ENCODE measurements around the gene SSTR3. TPM values are rescaled to one million over a fixed set of nuclear protein-coding genes. Genes with fewer than 3 reads are reported as not detected.

Gene SSTR3
- total RNA-seq, 1 donor from 2014 or later: 2.4 TPM

DNA sequence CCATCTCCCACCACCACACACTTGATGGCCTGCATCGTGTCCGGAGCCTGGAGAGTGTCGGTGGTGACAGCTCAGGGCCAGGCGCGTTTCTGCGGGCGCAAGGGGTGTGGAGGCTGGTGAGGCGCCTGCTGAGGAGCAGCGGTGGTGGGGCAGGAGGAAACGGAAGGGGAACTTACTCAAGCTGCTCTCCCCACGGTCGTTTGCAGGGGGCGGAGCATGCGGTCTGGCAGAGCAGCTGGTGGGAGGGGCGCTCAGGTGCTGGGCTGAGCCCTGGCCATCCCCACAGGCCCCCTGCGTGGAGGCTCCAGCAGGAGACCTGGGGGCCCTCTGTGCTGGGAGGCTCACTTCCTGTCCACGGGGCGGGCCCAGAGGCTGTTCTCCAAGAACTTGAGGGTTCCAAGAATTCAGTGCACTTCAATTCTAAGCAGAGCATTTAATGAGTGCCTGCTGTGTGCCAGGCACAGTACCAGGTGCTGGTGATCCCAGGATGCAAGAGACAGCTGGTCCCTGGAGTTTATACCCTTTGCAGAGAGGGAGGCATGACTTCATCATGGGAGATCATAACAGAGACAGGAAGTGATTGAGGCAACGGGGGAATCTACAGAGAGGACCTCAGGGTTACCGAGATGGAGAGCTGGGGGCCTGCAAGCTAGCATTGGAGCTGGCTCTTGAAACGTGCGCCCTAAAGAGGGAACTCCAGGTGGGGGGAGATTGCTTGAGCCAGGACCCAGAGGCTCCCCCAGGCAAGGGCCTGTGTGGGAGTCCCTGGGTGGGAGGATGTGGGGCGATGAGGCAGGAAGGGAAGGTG lies 32.0 kb upstream of the SSTR3 start, which contains the start of gene RAC2:
RAC2 (minus strand) TSS at position 156 of the 808 bp plus-strand sequence; CDS start at position 35, 121 bp downstream.
- no peak within 1 kb of the TSS for H3K4me3 Mint-ChIP-seq
- no peak for DNase-seq (ENCODE audit: extremely low spot score, unreplicated experiment)
- H3K9me3 Mint-ChIP-seq: no peaks in the 10 kb centered on the region
- H3K27me3 Mint-ChIP-seq: peaks cover 3% of the 10 kb centered on the region
- TF ChIP-seq, protein P1, sequence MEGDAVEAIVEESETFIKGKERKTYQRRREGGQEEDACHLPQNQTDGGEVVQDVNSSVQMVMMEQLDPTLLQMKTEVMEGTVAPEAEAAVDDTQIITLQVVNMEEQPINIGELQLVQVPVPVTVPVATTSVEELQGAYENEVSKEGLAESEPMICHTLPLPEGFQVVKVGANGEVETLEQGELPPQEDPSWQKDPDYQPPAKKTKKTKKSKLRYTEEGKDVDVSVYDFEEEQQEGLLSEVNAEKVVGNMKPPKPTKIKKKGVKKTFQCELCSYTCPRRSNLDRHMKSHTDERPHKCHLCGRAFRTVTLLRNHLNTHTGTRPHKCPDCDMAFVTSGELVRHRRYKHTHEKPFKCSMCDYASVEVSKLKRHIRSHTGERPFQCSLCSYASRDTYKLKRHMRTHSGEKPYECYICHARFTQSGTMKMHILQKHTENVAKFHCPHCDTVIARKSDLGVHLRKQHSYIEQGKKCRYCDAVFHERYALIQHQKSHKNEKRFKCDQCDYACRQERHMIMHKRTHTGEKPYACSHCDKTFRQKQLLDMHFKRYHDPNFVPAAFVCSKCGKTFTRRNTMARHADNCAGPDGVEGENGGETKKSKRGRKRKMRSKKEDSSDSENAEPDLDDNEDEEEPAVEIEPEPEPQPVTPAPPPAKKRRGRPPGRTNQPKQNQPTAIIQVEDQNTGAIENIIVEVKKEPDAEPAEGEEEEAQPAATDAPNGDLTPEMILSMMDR (conservative IDR thresholded peaks at IDR 0.05): no peak
- peaks cover 4% of the 10 kb centered on the region for H3K4me1 Mint-ChIP-seq (ENCODE audit: unreplicated experiment)
- no peaks in the 10 kb centered on the region for H3K36me3 Mint-ChIP-seq
- H3K27ac Mint-ChIP-seq: no peak within 1 kb of the TSS

DNA sequence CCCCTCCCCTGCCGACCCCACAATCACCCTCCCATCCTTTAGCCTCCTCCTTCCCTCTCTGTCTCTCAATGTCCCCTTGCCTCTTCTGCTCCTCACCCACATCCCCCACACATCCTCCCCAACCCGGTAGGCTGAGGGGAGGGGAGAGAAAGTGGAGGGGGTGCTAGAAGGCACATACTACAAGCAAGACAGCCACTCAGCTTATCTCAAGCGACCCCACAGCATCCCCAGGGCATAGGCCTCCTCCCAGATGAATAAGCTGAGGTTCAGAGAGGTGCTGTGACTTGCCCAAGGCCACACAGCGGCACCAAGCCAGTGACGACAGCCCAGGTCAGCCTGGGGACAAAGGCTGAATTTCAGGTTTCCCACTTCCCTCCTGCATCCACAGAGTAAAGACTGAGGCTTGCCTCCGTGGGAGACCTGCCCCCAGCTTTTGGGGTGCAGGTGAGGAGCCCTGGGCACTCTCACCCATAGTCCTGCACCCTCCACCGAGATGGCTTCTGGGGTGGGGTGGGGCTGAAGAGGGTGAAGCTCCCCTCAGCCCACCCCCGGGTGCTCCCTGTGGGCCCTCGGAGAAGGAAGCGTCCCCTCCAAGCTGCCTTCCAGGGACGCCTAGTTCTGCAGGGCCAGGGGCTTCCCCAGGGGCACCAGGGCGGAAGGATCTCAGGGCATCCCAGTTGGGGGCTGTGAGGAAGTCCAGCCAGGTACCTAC lies 31.3 kb upstream of the SSTR3 start:
- Mint-ChIP-seq H3K4me3 (no peak overlapping the region), H3K36me3 (no peaks in the 10 kb centered on the region), H3K9me3 (no peaks in the 10 kb centered on the region), H3K4me1 (ENCODE audit: unreplicated experiment) (peaks cover 4% of the 10 kb centered on the region), H3K27ac (no peak overlapping the region), H3K27me3 (peaks cover 7% of the 10 kb centered on the region)
- TF ChIP-seq, protein P1 (conservative IDR thresholded peaks at IDR 0.05): no peak
- no peak for DNase-seq (ENCODE audit: extremely low spot score, unreplicated experiment)

DNA sequence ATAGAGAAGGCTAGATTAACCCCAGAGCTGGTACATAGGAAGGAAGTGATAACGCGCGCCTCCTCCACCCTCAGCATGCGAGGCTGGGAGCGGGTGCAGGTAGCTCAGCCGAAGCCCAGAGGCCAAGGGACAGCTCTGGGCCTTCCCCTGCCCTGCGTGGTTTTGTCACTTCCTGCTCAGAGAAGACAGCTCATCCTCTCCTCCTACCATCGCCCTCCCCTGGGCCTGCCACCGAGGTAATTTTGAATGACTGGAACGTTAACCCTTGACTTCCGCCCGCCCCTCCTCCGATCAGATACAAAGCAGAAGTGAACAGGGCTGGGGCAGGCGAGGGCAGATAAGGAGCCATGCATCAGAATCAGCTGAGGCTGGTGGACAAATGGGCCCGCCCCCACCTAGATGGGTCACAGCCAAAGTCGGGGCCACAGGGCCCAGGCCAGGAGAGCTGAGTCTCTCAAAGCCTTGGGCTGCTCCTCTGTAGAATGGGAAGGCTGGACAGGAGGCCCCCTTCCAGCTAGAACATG lies 30.2 kb upstream of the SSTR3 start:
- peaks cover 4% of the 10 kb centered on the region for H3K4me1 Mint-ChIP-seq (ENCODE audit: unreplicated experiment)
- peak overlapping the region; percentile 39 for H3K27ac Mint-ChIP-seq
- no peaks in the 10 kb centered on the region for H3K36me3 Mint-ChIP-seq
- TF ChIP-seq, protein P1 (conservative IDR thresholded peaks at IDR 0.05): no peak
- H3K4me3 Mint-ChIP-seq: no peak overlapping the region
- no peaks in the 10 kb centered on the region for H3K9me3 Mint-ChIP-seq
- DNase-seq (ENCODE audit: extremely low spot score, unreplicated experiment): no peak
- H3K27me3 Mint-ChIP-seq: peaks cover 13% of the 10 kb centered on the region

DNA sequence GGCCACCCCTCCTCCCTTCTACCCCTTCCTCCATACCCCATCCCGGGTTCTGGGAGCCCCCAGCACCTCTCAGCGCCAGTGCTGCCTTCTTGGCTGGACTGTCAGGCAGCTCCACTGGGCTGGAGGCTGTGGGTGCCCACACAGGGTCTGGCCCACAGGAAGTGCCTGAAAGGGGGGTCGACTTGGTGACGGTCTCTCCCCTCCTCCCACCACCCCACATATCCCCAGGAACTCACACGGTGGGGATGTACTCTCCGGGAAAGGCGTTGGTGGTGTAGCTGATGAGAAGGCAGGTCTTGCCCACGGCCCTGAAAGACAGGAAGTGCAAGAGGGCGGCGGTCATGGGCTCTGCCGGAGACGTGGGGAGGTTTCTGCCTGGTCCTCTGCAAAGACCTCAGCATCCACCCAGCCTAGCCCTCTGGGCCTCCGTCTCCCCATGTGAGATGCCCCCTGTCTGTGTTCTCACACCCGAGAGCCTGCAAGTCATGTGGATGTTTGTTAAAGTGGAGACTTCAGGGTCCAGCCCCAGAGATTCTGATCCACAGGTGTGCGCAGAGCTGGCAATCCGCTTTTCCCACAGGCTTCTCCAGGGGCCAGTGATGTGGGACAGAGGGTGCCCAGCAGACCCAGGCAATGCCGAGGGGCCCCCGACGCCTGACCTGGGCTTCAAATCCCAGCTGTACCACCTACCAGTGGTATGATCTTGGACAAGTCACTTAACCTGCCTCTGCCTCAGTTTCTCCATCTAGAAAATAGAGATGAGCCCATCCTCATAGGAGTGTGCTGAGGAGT lies 29.3 kb upstream of the SSTR3 start:
- Mint-ChIP-seq H3K4me3 (no peak overlapping the region), H3K27ac (no peak overlapping the region), H3K9me3 (no peaks in the 10 kb centered on the region), H3K4me1 (ENCODE audit: unreplicated experiment) (peaks cover 4% of the 10 kb centered on the region), H3K27me3 (peaks cover 17% of the 10 kb centered on the region), H3K36me3 (no peaks in the 10 kb centered on the region)
- TF ChIP-seq, protein P1 (conservative IDR thresholded peaks at IDR 0.05): no peak
- DNase-seq (ENCODE audit: extremely low spot score, unreplicated experiment): no peak

DNA sequence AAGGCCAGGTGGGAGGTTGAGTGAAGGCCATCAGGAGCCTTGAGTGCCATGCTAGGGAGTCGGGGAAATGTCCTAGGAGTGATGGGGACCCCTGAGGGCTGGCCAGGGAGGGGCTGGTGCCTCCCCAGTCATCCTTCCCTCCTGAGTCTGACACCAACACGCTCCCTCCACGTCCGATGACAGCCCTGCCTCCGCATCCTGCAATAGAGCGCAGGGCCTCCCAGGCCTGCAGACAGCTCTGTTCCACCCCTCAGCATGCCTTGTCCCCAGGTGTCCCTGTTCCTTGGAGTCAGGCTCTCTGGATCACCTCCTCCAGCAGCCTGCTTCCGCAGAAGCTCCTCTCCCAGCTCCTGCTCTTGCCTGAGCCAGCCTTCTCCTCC lies 28.7 kb upstream of the SSTR3 start:
- no peaks in the 10 kb centered on the region for H3K9me3 Mint-ChIP-seq
- TF ChIP-seq, protein P1 (conservative IDR thresholded peaks at IDR 0.05): no peak
- peaks cover 4% of the 10 kb centered on the region for H3K4me1 Mint-ChIP-seq (ENCODE audit: unreplicated experiment)
- peaks cover 20% of the 10 kb centered on the region for H3K27me3 Mint-ChIP-seq
- DNase-seq (ENCODE audit: extremely low spot score, unreplicated experiment): no peak
- H3K36me3 Mint-ChIP-seq: no peaks in the 10 kb centered on the region
- H3K4me3 Mint-ChIP-seq: no peak overlapping the region
- no peak overlapping the region for H3K27ac Mint-ChIP-seq
